ENCODE data around the gene ZCRB1. TPM values are rescaled to one million over a fixed set of nuclear protein-coding genes. Genes with fewer than 3 reads are reported as not detected.

The ZCRB1 gene, protein sequence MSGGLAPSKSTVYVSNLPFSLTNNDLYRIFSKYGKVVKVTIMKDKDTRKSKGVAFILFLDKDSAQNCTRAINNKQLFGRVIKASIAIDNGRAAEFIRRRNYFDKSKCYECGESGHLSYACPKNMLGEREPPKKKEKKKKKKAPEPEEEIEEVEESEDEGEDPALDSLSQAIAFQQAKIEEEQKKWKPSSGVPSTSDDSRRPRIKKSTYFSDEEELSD
- 45.6 TPM for total RNA-seq
- 87.5 TPM for polyA plus RNA-seq (ENCODE audit: insufficient read depth, low read depth, low replicate concordance)
- long read RNA-seq, donor 1, transcript ZCRB1-201 (8 exons, 1,827 nt), result major isoform, 14 of 138 reads
- long read RNA-seq, donor 1, partial matches to known transcripts, result 111 of 138 reads
- long read RNA-seq, donor 1, other reads (novel, unspliced or antisense), result 12 of 138 reads
- long read RNA-seq, donor 2, transcript ZCRB1-201 (8 exons, 1,827 nt), result major isoform, 23 of 38 reads
- long read RNA-seq, donor 2, partial matches to known transcripts, result 15 of 38 reads
- long read RNA-seq, donor 2, other reads (novel, unspliced or antisense), result 0 of 38 reads
- long read RNA-seq, donor 3, transcript ZCRB1-201 (8 exons, 1,827 nt), result major isoform, 27 of 172 reads
- long read RNA-seq, donor 3, partial matches to known transcripts, result 128 of 172 reads
- long read RNA-seq, donor 3, other reads (novel, unspliced or antisense), result 17 of 172 reads
- long read RNA-seq, donor 4, transcript ZCRB1-201 (8 exons, 1,827 nt), result major isoform, 14 of 14 reads
- long read RNA-seq, donor 4, partial matches to known transcripts, result 0 of 14 reads
- long read RNA-seq, donor 4, other reads (novel, unspliced or antisense), result 0 of 14 reads
- long read RNA-seq, donor 5, partial matches to known transcripts, result 8 of 8 reads
- long read RNA-seq, donor 5, other reads (novel, unspliced or antisense), result 0 of 8 reads
- long read RNA-seq, donor 6, transcript ZCRB1-201 (8 exons, 1,827 nt), result major isoform, 46 of 125 reads
- long read RNA-seq, donor 6, partial matches to known transcripts, result 78 of 125 reads
- long read RNA-seq, donor 6, other reads (novel, unspliced or antisense), result 0 of 125 reads
- long read RNA-seq, donor 7, transcript ZCRB1-201 (8 exons, 1,827 nt), result major isoform, 16 of 35 reads
- long read RNA-seq, donor 7, partial matches to known transcripts, result 18 of 35 reads
- long read RNA-seq, donor 7, other reads (novel, unspliced or antisense), result 1 of 35 reads
- long read RNA-seq, donor 8, transcript ZCRB1-201 (8 exons, 1,827 nt), result major isoform, 18 of 89 reads
- long read RNA-seq, donor 8, partial matches to known transcripts, result 53 of 89 reads
- long read RNA-seq, donor 8, other reads (novel, unspliced or antisense), result 18 of 89 reads
- long read RNA-seq, donor 9, transcript ZCRB1-201 (8 exons, 1,827 nt), result major isoform, 11 of 29 reads
- long read RNA-seq, donor 9, partial matches to known transcripts, result 17 of 29 reads
- long read RNA-seq, donor 9, other reads (novel, unspliced or antisense), result 0 of 29 reads
- long read RNA-seq, donor 10, transcript ZCRB1-201 (8 exons, 1,827 nt), result major isoform, 13 of 65 reads
- long read RNA-seq, donor 10, partial matches to known transcripts, result 50 of 65 reads
- long read RNA-seq, donor 10, other reads (novel, unspliced or antisense), result 0 of 65 reads

- peaks cover 0 to 8% (median 0%) of the 10 kb centered on the region in 3 donors for H3K36me3 ChIP-seq (ENCODE audit: control insufficient read depth in 2 of 3, insufficient read depth in 3 of 3, low read length in 3 of 3)
- H3K9ac ChIP-seq (ENCODE audit: low read length in 3 of 3), result peak within 1 kb of the TSS; percentile 75 to 98 (median 94)
- TF ChIP-seq, protein P1, sequence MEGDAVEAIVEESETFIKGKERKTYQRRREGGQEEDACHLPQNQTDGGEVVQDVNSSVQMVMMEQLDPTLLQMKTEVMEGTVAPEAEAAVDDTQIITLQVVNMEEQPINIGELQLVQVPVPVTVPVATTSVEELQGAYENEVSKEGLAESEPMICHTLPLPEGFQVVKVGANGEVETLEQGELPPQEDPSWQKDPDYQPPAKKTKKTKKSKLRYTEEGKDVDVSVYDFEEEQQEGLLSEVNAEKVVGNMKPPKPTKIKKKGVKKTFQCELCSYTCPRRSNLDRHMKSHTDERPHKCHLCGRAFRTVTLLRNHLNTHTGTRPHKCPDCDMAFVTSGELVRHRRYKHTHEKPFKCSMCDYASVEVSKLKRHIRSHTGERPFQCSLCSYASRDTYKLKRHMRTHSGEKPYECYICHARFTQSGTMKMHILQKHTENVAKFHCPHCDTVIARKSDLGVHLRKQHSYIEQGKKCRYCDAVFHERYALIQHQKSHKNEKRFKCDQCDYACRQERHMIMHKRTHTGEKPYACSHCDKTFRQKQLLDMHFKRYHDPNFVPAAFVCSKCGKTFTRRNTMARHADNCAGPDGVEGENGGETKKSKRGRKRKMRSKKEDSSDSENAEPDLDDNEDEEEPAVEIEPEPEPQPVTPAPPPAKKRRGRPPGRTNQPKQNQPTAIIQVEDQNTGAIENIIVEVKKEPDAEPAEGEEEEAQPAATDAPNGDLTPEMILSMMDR (IDR thresholded peaks at IDR 0.05; ENCODE audit: borderline replicate concordance, extremely low read depth, insufficient read depth), result no peak
- peak within 1 kb of the TSS; percentile 62 to 71 for H3K27ac ChIP-seq (ENCODE audit: low read depth in 2 of 2, low read length in 2 of 2)
- peaks cover 2 to 15% (median 15%) of the 10 kb centered on the region in 3 donors for H3K4me1 ChIP-seq (ENCODE audit: control insufficient read depth in 2 of 3, insufficient read depth in 2 of 3, low read depth in 1 of 3, low read length in 3 of 3)
- no peaks in the 10 kb centered on the region for H3K27me3 ChIP-seq (ENCODE audit: control insufficient read depth, insufficient read depth, low read length)
- peak within 1 kb of the TSS; percentile 98 to 99 (median 98) for H3K4me3 ChIP-seq (ENCODE audit: low read length in 3 of 3)
- DNase-seq, result peak; percentile 89 to 94 (median 92)
- H3K9me3 ChIP-seq (ENCODE audit: control insufficient read depth in 2 of 3, insufficient read depth in 1 of 3, low read length in 3 of 3), result no peaks in the 10 kb centered on the region
- intact Hi-C loops (cut with DNase I), result no loop called here
- no peak for FAIRE-seq
These were observed at the start of gene ZCRB1, which contains the start of gene PPHLN1 for GRCh38 chr12:42325653-42326474. Gene ZCRB1 (minus strand): TSS chr12:42326094. CDS start chr12:42324102, 1,992 bp downstream. Gene PPHLN1 (plus strand): TSS chr12:42326167. CDS start chr12:42335903, 9,736 bp downstream.

DNA sequence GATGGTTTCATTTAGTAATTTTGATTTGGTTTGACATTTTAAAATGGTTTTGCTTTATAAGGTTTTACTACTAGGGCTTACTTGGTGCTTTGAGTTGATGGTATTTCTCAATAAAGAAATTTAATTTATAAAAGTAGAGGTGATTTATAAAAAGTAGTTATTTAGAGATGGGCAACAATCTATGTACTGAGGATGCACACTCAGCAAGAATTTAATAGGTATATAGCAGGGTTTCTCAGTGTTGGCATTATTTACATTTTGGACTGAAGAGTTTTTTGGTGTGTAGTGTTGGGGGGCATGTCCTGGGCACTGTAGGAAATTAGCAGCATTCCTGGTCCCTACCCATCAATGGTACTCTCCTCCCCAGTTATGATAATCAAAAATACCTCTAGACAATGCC, 47.8 kb upstream of the ZCRB1 start:
- no peak for FAIRE-seq
- intact Hi-C loops (cut with DNase I), result no loop called here
- TF ChIP-seq, protein P1 (IDR thresholded peaks at IDR 0.05; ENCODE audit: borderline replicate concordance, extremely low read depth, insufficient read depth), result no peak

More for the DNA sequence above, 47.8 kb upstream of the ZCRB1 start:
- Histone ChIP-seq H3K4me3 (ENCODE audit: low read length in 3 of 3) (no peak overlapping the region), H3K27me3 (ENCODE audit: control insufficient read depth, insufficient read depth, low read length) (no peaks in the 10 kb centered on the region), H3K36me3 (ENCODE audit: control insufficient read depth in 2 of 3, insufficient read depth in 3 of 3, low read length in 3 of 3) (peaks cover 0 to 3% (median 0%) of the 10 kb centered on the region in 3 donors), H3K9me3 (ENCODE audit: control insufficient read depth in 2 of 3, insufficient read depth in 1 of 3, low read length in 3 of 3) (no peaks in the 10 kb centered on the region), H3K27ac (ENCODE audit: low read depth in 2 of 2, low read length in 2 of 2) (no peak overlapping the region), H3K9ac (ENCODE audit: low read length in 3 of 3) (no peak overlapping the region), H3K4me1 (ENCODE audit: control insufficient read depth in 2 of 3, insufficient read depth in 2 of 3, low read depth in 1 of 3, low read length in 3 of 3) (no peaks in the 10 kb centered on the region)
- no peak for DNase-seq
